ENCODE results near the gene TOP3A.

GRCh38 chr17:18231164-18231563 is 83.6 kb downstream of the TOP3A start:
- TF ChIP-seq POLR2A (IDR thresholded peaks at IDR 0.05; ENCODE audit: low read depth, low read length) (no peak), POLR2AphosphoS5 (IDR thresholded peaks at IDR 0.05; ENCODE audit: low read depth, low read length) (no peak), SPI1 (IDR thresholded peaks at IDR 0.05; ENCODE audit: low read depth, low read length) (no peak), TAF1 (IDR thresholded peaks at IDR 0.05; ENCODE audit: low read depth, low read length) (no peak), PAX5 (IDR thresholded peaks at IDR 0.05; ENCODE audit: insufficient read depth, low read length, severe bottlenecking) (no peak)

All from GM12891 (cell line).